ENCODE data around the gene ARHGEF16.

DNA sequence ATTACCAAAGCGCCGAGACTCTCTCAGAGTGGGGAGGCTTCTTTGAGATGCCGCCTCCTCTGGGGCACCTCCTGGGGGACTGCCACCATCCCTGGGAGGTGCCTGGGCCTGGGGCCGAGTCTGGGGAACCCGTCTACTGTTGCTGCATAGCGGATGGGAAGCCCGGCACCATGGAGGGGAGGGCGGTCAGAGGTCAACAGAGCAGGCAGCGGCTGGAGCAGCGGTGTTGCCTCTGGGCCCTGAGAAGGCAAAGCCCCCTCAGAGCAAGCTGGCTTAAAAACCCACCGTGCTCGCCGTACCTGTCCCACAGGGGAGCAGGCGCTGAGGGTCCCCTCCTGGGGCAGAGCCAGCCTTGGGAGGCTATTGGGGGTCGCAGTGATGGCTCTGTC is 62.0 kb downstream of the ARHGEF16 start:
- TF ChIP-seq, protein P1, sequence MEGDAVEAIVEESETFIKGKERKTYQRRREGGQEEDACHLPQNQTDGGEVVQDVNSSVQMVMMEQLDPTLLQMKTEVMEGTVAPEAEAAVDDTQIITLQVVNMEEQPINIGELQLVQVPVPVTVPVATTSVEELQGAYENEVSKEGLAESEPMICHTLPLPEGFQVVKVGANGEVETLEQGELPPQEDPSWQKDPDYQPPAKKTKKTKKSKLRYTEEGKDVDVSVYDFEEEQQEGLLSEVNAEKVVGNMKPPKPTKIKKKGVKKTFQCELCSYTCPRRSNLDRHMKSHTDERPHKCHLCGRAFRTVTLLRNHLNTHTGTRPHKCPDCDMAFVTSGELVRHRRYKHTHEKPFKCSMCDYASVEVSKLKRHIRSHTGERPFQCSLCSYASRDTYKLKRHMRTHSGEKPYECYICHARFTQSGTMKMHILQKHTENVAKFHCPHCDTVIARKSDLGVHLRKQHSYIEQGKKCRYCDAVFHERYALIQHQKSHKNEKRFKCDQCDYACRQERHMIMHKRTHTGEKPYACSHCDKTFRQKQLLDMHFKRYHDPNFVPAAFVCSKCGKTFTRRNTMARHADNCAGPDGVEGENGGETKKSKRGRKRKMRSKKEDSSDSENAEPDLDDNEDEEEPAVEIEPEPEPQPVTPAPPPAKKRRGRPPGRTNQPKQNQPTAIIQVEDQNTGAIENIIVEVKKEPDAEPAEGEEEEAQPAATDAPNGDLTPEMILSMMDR (IDR thresholded peaks at IDR 0.05) = no peak
- TF ChIP-seq ZFX (IDR thresholded peaks at IDR 0.05; ENCODE audit: borderline replicate concordance) = no peak
